HUES48 (cell line): Measurements from ENCODE around the gene NDUFA13.
"Not testable (repeated sequence)": the region's sequence is repeated elsewhere in the genome, so short reads cannot be mapped to it uniquely, and the experiment has no call there.

Experiments
- H3K27ac ChIP-seq: one replicate; pipeline ENCODE4 v1.7.0; 2013; ENCODE audit warnings: low read depth, low read length, inconsistent platforms
- H3K27me3 ChIP-seq: 2 replicates; pipeline ENCODE4 v1.6.1; 2013; ENCODE audit warnings: mild to moderate bottlenecking, low read length; ENCODE audit not compliant: control insufficient read depth, insufficient read depth
- H3K36me3 ChIP-seq: 2 replicates; pipeline ENCODE4 v1.6.1; 2013; ENCODE audit warnings: low read length; ENCODE audit not compliant: control insufficient read depth, insufficient read depth
- H3K4me1 ChIP-seq: 2 replicates; pipeline ENCODE4 v1.6.1; 2013; ENCODE audit warnings: mild to moderate bottlenecking, low read length; ENCODE audit not compliant: control insufficient read depth, insufficient read depth
- H3K4me3 ChIP-seq: 2 replicates; pipeline ENCODE4 v1.5.1; 2013; ENCODE audit warnings: mild to moderate bottlenecking, low read depth, low read length
- H3K9ac ChIP-seq: 2 replicates; pipeline ENCODE4 v1.6.1; 2013; ENCODE audit warnings: mild to moderate bottlenecking, low read depth, low read length, moderate library complexity
- H3K9me3 ChIP-seq: 2 replicates; pipeline ENCODE4 v1.6.1; 2013; ENCODE audit warnings: low read length; ENCODE audit not compliant: control insufficient read depth, insufficient read depth

NDUFA13 gene

DNA sequence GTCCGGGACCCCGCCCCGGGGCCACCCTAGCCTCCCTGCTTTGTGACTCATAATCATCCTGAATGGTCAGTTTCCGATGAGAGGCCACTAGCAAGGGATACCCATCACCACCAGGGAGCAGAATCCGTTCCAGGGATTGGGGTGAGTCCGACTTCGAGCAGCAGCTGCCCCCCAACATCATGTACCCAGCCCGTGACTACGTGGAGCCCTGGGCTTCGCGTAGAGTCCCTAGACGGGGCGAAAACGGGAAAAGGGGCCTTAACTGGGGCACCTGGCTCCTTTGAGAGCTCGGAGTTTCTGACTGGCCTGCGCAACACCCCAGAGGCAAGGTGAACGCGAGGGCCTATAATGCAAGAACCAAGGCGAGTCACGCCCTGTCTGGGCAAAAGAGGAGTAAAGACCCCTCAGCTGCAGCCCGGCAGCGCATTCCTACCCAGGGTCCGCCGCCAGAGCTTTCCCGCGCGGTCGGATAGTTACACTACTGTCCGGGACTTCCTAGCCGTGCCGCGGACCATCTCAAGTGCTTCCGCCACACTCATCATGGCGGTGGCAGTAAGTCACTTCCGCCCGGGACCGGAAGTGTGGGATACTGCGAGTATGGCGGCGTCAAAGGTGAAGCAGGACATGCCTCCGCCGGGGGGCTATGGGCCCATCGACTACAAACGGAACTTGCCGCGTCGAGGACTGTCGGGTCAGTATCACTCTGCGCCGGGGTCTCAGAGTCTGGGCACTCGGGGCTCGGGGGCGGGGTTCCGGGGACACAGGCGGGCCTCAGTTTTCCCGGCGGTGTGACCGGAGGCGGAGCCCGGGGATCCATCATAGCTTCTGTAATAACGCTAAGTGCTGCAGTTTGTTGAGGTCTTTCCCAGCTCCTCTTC lies at the start of gene NDUFA13:
TSS of gene NDUFA13 (plus strand) at position 584 of the 878 bp plus-strand sequence. CDS start at position 598, 14 bp downstream.
- peak within 1 kb of the TSS; percentile 87 for H3K27ac ChIP-seq
- no peaks in the 10 kb centered on the region for H3K27me3 ChIP-seq
- H3K9ac ChIP-seq: peak within 1 kb of the TSS; percentile 82
- H3K36me3 ChIP-seq: peaks cover 18% of the 10 kb centered on the region
- H3K4me3 ChIP-seq: peak within 1 kb of the TSS; percentile 83
- no peaks in the 10 kb centered on the region; the same call in 1 of the 2 replicates for H3K4me1 ChIP-seq
- no peaks in the 10 kb centered on the region for H3K9me3 ChIP-seq

DNA sequence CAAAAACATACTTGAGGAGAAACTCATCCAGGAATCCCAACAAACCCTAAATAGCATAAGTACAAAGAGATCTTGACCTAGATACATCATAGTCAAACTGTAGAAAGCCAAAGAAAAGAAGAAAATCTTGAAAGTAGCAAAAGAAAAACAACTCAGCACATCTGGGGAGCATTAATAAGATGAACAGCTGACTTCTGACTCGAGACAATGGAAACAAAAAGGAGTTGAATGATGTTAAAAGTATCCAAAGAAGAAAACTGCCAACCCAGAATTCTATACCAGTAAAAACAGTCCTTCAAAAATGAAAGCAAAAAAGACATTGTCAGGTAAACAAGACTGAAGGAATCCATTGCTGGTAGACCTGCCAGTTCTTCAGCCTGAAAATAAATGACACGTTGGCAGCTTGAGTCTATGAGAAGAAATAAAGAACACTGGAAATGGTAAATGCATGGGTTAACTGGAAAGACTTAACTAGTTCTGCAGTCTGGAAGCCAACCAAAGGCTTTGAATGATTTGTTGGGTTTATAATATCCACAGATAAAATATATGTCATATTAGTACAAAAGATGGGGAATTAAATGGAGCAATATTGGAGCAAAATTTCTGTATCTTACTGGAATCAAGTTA lies 47.5 kb upstream of the NDUFA13 start:
- no peaks in the 10 kb centered on the region for H3K27me3 ChIP-seq
- H3K27ac ChIP-seq: no peak overlapping the region
- no peak overlapping the region for H3K4me3 ChIP-seq
- peaks cover 17% of the 10 kb centered on the region for H3K4me1 ChIP-seq
- no peak overlapping the region for H3K9ac ChIP-seq
- peaks cover 15% of the 10 kb centered on the region for H3K9me3 ChIP-seq
- peaks cover 47% of the 10 kb centered on the region for H3K36me3 ChIP-seq

DNA sequence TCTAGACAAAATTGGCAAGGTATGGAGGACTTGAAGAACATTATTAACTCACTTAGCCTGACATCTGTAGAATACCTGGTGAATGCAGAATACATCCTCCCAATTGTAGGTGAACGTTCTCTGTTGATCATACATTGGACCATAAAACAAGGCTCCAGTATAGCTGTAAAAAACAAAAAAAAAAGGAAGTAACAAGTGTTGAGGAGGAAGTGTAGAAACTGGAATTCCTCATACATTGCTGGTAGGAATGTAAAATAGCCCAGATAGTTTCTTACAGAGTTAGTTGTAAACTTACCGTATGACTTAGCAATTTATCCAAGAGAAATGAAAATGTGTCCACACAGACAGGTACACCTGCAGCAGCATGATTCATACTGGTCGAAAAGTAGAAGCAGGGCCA lies 45.4 kb upstream of the NDUFA13 start:
- H3K4me1 ChIP-seq: peaks cover 17% of the 10 kb centered on the region
- H3K4me3 ChIP-seq: no peak overlapping the region
- H3K27ac ChIP-seq: no peak overlapping the region
- peaks cover 15% of the 10 kb centered on the region for H3K9me3 ChIP-seq
- H3K36me3 ChIP-seq: peaks cover 44% of the 10 kb centered on the region
- H3K9ac ChIP-seq: no peak overlapping the region
- H3K27me3 ChIP-seq: no peaks in the 10 kb centered on the region

DNA sequence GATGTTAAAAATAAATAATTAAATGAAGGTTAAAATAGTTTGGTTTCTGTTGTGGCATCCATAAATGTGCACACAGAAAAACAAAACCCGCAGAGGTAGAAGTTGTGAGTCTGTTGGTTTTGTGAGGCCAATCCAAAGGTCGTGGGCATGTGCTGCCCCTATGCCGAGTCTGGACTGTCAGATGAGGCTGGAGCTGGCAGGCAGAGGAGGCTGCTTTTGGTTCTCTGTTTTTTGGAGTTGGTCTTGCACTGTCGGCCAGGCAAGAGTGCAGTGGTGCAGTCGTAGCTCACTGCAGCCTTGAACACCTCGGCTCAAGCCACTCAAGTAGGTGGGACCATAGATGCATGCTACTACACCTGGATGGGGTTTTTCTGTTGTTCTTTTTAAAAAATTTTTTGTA lies 44.3 kb upstream of the NDUFA13 start:
- H3K4me3 ChIP-seq: no peak overlapping the region
- no peaks in the 10 kb centered on the region for H3K27me3 ChIP-seq
- H3K36me3 ChIP-seq: peaks cover 33% of the 10 kb centered on the region
- peaks cover 15% of the 10 kb centered on the region for H3K9me3 ChIP-seq
- no peak overlapping the region for H3K27ac ChIP-seq
- peaks cover 27% of the 10 kb centered on the region for H3K4me1 ChIP-seq
- no peak overlapping the region for H3K9ac ChIP-seq

DNA sequence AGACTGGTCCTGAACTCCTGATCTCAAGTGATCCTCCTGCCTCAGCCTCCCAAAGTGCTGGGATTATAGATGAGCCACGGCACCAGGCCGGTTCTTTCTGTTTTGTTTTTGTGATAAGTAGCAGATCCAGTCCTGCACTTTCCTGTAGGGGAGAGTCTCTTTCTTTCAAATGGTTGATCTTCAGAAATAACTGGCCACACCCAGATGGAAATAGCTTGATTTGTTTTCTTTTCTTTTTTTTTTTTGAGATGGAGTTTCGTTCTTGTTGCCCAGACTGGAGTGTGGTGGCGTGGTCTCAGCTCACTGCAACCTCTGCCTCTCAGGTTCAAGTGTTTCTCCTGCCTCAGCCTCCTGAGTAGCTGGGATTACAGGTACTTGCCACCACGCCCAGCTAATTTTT lies 43.9 kb upstream of the NDUFA13 start:
- not testable (repeated sequence) for H3K9ac ChIP-seq, H3K4me3 ChIP-seq, H3K27ac ChIP-seq, H3K27me3 ChIP-seq
- Histone ChIP-seq H3K4me1 (peaks cover 27% of the 10 kb centered on the region), H3K36me3 (peaks cover 31% of the 10 kb centered on the region), H3K9me3 (peaks cover 13% of the 10 kb centered on the region)

DNA sequence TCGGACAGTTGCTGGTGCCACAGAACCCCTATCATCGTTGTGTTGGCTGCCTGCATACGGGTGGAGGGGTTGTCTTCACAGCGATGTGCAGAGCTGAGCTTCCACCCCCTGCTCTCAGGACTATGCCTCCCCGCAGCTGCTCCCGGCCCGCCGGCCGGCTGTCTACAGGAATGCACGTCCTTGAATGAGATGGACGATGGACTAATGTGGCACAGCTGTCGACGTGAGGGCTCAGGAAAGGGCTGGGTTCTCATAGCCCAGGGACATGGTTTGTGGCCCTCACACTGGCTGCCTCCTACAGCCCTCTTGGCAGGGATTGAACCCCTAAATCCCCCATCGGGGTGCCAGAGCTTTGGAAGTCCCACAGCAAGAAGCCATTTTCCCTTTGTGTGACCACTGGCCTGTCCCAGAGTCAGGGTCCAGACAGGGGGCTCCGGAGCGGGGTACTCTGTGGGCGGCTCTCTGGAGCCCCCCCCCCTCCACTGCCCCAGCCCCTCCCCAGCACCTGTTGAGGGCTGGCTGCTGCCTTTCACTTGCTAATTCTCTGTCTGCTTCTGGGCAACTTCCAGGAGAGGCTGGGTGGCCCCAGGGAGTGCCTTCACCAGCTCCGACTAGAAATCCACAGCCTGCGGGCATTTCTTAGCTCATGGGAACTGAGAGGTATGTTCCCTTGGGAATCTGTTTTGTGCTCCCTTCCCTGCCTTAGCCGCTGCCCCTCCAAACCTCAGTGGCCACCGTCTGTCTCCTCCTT lies 40.8 kb upstream of the NDUFA13 start:
- no peaks in the 10 kb centered on the region for H3K9me3 ChIP-seq
- peak overlapping the region; percentile 31 for H3K4me3 ChIP-seq
- peak overlapping the region; percentile 77 for H3K27ac ChIP-seq
- H3K36me3 ChIP-seq: peaks cover 20% of the 10 kb centered on the region; the same call in 1 of the 2 replicates
- H3K27me3 ChIP-seq: no peaks in the 10 kb centered on the region
- peaks cover 27% of the 10 kb centered on the region for H3K4me1 ChIP-seq
- peak overlapping the region; percentile 15; the same call in 1 of the 2 replicates for H3K9ac ChIP-seq

DNA sequence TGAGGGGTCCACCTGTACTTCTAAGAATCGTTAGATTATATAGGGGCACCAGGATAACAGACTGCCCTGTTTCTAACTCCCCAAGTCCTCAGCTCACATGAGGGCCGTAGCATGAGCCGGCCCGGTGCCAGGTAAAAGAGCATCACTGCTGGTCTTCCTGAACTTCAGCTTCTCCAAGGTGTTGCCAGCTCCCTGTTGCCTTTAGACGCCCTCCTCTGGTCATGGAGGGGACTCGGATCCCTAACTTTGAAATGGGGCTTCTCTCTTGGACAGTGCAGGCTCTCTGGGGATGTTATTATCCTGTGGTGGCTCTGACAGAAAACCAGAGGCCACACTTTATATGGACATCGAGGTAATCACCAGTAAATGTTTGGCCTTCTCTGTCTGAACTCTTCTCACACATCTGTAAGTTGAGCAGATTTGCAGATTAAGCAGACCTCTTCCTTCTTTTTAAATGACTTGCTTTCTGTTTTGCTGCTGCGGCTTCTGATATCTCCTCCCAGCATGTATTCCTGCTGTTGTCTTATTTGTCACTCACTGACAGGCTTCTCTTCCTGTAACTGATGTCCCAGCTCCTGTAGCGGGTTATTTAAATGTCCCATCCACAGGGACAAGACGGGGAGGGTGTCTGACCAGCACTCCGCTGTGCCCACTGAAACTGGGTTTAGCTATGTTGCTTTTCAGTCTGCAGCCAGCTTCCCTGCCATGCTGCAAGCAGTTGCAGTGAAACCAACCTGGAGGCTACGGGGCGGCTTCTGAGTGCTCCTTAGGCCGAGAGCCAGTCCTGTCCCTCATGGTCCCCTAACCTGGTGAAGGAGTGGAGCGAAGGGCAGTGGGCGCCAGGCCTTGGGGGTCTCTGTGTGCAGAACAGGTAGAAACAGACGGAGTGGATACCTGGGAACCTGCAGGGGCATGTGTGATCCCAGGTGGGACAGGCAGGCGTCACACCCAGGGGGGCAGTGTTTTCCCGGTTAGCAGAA lies 39.9 kb upstream of the NDUFA13 start:
- no peaks in the 10 kb centered on the region for H3K27me3 ChIP-seq
- peaks cover 27% of the 10 kb centered on the region for H3K4me1 ChIP-seq
- peak overlapping the region; percentile 77 for H3K27ac ChIP-seq
- no peaks in the 10 kb centered on the region for H3K9me3 ChIP-seq
- no peak overlapping the region for H3K9ac ChIP-seq
- H3K4me3 ChIP-seq: peak overlapping the region; percentile 31
- H3K36me3 ChIP-seq: peaks cover 27% of the 10 kb centered on the region; the same call in 1 of the 2 replicates

DNA sequence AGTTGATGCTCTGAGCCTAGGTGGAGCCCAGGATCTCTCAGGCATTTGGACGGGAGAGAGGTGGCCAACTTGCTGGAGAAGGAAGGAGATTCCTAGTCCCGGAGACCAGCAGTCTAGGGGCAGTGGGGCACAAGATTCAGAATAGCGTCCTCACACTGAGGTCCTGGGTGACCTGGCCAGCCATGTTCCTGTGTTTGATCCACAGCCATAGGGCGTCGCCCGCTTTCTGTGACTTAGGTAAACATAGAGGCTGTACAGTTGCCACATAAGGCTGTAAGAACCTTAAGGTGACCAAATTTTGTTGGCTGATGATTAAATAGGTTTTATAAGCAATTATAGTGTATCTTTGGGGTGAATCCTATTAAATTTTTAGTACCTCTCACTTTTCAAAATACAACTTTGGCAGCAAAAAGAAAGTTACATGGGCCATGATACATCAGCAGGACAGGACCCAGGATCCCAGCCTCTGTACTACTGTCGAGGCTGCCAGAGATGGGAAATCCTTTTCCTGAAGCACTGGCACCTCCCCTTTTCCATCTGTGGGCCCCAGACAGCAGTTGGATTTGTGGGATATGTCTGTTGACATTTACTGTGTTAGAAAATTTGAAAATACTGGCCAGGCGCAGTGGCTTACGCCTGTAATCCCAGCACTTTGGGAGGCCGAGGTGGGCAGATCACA lies 38.2 kb upstream of the NDUFA13 start:
- H3K36me3 ChIP-seq: peaks cover 23% of the 10 kb centered on the region; the same call in 1 of the 2 replicates
- peaks cover 27% of the 10 kb centered on the region for H3K4me1 ChIP-seq
- H3K9me3 ChIP-seq: no peaks in the 10 kb centered on the region
- no peak overlapping the region for H3K4me3 ChIP-seq
- no peak overlapping the region for H3K27ac ChIP-seq
- H3K9ac ChIP-seq: no peak overlapping the region
- H3K27me3 ChIP-seq: no peaks in the 10 kb centered on the region

DNA sequence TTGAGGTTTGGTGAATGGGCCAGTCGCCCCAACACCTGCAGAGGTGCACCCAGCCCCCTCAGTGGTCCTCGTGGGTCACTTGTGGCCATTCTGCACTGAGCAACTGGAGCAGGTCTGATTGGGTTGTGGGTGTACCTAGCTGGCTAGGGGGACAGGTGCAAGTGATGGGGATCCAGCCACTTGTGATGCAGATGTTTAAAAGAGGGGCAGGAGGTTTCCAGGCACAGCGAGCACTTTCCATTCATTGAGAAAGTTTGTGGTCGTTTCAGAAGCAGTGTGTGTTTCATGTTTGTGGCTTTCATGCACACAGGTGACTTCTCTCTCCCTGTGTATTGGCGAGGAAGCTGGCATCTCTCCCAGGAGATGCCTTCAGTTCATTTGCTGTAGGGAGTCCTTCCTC lies 35.3 kb upstream of the NDUFA13 start:
- no peak overlapping the region for H3K27ac ChIP-seq
- peaks cover 19% of the 10 kb centered on the region for H3K4me1 ChIP-seq
- peaks cover 17% of the 10 kb centered on the region; the same call in 1 of the 2 replicates for H3K36me3 ChIP-seq

More for the DNA sequence above, 35.3 kb upstream of the NDUFA13 start:
- no peaks in the 10 kb centered on the region for H3K27me3 ChIP-seq
- no peaks in the 10 kb centered on the region for H3K9me3 ChIP-seq
- H3K9ac ChIP-seq: no peak overlapping the region
- no peak overlapping the region for H3K4me3 ChIP-seq
